A172 (cell line): Measurements from ENCODE around the gene UBAC2. TPM values are rescaled to one million over a fixed set of nuclear protein-coding genes. Genes with fewer than 3 reads are reported as not detected.
"Not testable (repeated sequence)": the region's sequence is repeated elsewhere in the genome, so short reads cannot be mapped to it uniquely, and the experiment has no call there.

Experiments used
- DNase-seq: peaks from one replicate; pipeline ENCODE4 v3.0.0-alpha.2; 2015; ENCODE audit warnings: low spot score
- total RNA-seq: library from RNA; depleted of rRNA; stranded (reverse); fragments of >200 nt; shearing (Covaris generic); gene quantifications from 2 replicates; pipeline ENCODE4 v1.2.3, GENCODE V29; 2014

The UBAC2 gene
- total RNA-seq, 1 experiment from 2014 or later = 42.2 TPM

DNA sequence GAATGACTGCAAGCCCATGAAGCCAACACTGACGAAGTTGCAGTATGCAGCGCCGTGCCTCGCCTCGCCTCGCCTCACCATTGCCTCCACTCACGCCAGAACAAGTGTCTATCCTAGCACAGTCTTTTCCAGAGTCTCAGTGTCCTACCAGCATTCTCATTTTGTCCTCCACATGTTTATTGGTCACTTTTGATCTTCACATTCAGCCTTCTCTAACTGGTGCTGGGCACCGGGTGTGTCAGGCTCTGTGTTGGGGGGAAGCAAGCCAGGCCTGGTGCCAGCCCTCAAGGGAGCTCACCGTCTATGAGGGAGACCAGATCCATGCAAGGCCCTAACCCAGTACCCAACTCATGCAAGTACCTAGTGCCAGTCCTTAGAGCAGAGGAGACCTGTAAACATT is 176.3 kb downstream of the UBAC2 start:
- no peak for DNase-seq

DNA sequence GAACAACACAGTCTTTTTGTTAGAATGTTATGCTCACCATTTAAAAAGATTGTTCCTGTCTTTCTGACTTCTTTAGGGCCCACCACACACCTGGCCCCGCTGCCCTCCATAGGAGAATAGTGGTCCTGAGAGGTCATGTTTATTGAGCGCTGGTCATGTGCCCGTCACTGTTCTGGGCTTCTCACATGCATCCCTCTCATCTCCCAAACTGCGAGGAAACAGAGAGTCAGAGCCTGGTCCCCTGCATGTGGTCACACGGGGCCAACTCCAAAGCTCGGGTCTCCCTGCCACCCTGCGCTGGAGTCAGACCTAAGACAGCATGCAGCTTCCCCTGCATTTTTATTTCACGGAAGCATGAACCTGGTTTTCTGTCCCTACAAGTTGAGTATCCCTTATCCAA is 177.0 kb downstream of the UBAC2 start:
- DNase-seq = no peak

DNA sequence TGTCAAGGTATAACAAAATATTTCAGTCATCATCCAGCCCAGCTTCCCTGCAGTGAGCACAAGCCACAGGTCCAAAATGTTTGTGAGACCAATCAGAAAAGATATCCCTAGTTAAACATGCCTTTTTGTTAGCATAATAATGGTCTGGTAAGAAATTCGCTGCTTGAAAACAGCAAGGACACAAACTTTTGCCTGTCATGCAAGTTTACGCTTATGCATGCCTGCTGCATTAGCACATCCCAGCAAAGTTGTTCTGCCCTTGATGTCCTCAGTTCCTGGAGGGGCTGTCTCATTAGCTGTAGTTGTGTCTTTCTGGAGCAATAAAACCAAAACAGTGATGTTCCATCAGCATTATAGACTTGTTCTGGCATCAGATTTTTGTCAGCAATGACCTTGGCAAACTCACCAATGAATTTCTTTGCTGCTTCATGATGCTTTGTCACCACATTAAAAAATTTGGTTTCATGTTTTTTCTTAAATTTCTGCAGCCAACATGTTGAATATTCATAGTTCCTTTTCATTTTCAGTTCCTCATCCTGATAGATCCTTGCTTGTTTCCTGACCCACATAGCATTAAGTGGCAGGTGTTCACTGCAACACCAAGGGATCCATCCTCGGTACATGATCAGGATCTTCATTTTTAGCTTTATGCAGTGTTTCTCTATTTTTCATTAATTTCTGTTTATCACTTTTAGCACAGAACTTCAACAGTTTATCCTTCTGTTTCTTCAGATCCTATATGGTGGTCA is 178.5 kb downstream of the UBAC2 start:
- DNase-seq = no peak

DNA sequence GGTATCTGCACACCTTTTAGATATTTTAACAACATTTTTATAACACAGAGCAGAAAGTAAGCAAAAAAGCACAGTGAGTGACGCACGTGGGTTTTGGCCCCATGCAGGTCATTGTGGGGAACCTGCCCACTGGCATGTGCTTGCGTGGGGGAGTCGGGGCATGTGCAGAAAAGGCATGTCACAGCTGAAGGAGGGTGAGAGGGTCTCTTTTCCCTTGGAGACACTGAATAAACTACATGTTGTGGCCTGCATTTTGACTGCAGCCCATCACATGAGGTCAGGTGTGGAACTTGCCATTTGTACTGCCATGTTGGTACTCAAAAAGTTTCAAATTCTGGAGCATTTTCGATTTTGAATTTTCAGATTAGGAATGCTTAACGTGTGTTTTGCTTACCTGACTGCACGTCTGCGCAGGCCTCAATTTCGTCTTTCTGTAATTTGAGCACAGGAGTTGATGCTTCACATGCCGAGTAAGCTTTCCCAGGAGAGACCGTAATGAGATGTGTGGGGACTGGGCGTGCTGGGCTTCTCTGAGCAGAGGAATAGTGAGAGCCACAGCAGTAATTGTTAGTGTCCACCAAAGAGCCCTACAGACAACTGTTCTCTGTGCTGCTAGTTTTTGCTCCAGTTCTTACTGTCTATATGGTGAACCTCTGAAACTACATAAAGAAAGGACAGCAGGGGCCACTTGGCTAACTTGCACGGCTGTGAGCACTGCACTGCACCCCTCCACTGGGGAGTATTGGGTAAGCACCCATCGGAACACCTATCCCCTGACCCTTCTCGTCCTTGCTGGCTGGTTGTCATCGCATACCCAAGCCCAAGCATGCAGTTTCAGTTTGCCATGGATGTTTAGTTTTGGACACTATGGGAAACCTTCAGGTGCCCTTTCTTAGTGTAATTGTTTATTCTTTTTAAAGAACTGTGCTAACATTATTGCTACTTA is 179.5 kb downstream of the UBAC2 start:
- DNase-seq = no peak

- no peak for DNase-seq
Observed at GRCh38 chr13:99380921-99381645, 180.4 kb downstream of the UBAC2 start.

DNA sequence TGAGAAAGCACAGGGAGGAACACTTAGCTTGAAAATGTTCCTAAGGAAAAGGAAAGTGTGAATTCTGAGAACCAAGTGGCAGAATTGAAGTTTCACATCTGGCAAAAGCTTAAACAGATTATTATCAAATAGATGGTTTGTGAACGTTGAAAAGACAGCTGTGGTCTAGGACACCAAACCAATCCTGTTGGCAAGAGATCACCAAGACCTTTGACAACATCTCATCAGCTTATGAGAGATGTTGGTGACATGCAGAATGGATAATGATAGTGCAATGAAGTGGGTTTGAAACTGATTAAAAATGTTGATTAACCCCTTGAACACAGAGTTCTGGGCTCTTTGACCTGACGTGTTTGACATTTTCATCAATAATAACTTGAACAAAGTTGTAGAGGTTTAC is 181.1 kb downstream of the UBAC2 start:
- DNase-seq = no peak

- DNase-seq = no peak
Observed at GRCh38 chr13:99382428-99383133, 181.9 kb downstream of the UBAC2 start.

DNA sequence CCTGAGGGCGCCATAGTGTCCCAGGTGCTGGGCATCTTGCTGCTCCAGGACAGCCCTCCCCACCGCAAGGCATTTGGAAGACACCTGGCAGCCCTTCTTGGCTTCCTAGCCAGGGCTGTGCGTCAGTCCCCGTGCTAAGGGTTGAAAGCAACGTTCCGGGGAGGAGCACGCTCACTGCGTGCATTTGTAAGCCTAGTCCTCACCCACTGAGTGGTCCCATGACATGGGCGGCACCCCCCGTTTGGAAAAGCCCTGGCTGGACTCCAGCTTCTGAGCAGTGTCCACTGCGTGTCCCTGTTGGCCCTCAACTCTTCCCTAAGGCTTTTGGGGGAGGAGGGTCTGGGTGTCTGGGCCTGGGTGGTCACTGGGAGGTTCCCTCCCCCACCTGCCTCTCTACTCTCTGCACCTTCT is 182.9 kb downstream of the UBAC2 start:
- no peak for DNase-seq

- no peak for DNase-seq
Observed at GRCh38 chr13:99383946-99384345, 183.3 kb downstream of the UBAC2 start.

GRCh38 chr13:99384468-99384867 is 183.8 kb downstream of the UBAC2 start:
- DNase-seq = no peak

DNA sequence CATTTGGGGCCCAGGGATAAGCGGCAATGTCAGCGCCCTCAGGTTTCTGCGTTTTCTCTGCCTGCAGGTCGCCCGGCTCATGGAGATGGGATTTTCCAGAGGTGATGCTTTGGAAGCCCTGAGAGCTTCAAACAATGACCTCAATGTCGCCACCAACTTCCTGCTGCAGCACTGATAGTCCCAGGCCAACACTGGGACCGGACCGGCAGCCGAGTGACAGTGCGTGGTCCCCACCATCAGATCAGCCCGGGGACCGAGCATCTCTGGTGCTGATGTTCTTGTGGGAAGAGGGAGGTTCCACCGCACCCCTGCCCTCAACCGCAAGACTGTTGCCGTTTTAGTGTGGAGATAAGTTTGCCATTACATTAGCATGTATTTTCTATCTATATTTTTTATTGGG is 184.5 kb downstream of the UBAC2 start:
- DNase-seq = no peak

DNA sequence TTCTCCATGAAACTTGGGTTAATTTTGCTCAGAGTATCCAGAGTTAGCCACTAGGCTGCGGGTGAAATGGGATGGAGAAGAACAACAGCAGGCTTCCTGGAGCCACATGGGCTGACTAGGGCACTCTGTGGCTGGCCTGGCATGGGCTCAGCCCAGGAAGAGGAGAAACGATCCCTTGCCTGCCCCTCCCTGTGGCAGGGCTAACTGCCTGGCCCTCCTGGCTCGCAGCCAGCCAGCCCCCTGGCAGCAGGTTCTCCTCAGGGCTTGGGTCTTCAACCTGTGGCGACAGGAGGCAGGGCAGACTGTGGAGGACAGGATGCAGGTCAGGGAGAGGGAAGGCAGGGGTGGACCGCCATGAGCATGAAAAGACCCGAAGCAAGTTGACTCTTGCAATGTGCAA is 185.3 kb downstream of the UBAC2 start:
- DNase-seq = no peak

DNA sequence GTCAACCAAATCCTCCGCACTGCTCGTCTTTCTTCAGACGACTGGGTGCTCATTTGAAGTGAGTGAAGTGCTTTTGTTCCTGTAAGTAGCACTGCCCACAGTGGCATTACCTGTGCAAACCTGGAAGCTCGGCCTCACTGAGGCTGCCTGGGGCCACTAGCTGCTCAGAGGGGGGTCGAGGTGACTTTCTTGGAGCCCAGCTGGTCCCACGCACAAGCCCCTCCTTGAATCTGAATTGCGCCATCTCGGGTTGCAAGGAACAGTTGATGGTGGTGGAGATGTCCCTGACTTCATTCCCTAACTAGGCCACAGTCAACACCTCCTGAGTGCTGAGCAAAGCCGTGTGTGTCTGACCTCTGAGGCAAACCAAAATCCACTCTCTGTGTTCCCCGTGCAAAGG is 185.8 kb downstream of the UBAC2 start:
- DNase-seq = no peak

- peak; percentile 37 for DNase-seq
Observed at GRCh38 chr13:99386911-99387788, 186.5 kb downstream of the UBAC2 start.

DNA sequence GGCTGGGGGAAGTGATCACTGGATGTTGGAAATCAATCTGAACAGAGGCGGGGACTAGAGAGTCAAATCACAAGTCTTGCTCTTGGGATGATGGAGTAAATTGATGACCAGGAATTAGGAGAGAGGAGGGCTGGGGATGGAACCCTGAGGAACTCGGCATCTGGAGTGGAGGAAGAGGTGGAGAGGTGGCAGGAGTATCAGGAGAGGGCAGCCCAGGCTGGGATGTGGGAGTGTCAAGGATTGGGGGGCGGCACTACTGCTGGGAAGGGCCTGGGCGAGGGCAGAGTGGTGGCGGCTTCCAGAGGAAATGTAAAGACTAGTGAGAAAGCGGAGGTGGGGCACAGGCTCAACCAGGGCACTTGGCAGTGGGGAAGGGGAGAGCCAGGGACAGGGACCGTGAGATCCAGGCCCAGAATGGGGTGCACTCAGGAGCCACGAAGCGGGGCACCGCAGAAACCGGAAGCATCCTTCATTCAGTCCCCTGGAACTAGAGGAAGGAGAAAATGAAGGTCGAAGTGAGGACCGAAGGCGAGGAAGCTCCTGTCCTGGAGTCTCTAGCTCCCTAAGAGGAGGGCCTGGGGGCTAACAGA is 187.8 kb downstream of the UBAC2 start:
- DNase-seq = no peak

DNA sequence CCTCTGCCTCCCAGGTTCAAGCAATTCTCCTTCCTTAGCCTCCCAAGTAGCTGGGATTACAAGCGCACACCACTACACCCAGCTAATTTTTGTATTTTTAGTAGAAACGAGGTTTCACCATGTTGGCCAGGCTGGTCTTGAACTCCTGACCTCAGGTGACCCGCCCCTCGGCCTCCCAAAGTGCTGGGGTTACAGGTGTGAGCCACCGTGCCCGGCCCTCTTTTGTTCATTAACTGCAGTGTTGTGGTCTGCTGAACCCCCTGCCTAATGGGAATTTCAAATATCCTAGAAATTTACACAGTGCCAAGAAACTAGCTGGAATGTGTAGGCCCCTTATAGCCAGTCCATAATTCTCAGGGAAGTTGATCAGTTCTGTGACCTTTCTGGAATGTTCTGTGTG is 188.4 kb downstream of the UBAC2 start:
- not testable (repeated sequence) for DNase-seq

DNA sequence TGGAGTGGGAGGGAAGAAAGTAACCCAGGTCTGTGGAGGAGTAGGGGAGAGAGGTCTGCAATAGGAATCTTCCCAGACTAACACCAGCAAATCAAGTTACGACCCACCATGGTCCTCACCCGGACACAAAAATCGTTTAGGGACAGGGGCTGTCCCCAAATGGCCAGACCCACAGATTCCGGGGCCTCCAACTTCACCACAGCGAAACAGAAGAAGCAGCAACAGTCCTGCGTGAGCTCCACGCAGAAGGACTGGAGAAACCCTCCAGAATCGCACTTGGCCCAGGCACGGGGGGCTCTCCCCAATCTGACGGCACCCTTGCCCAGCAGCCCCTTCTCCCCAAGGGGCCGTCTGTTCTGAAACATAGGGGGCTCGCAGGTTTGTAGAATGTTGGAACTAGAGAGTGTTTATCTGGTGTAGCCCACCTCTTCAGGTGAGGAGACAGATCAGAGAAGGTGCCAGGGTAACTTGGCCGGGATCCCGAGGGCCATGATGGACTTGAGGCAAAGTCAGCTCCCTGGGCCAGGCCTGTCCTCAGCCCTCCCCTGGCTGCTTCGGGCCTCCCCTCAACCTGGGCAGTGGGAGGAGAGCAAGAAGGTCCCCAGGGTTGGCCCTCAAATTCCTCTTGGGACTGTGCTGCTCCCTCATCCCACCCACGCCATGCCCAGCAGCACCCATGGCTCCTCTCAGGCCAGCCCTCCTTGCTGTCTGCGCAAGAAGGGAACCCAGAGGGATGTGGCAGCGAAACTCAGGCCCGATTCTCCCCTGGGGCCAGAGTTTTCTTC is 189.1 kb downstream of the UBAC2 start:
- no peak for DNase-seq

DNA sequence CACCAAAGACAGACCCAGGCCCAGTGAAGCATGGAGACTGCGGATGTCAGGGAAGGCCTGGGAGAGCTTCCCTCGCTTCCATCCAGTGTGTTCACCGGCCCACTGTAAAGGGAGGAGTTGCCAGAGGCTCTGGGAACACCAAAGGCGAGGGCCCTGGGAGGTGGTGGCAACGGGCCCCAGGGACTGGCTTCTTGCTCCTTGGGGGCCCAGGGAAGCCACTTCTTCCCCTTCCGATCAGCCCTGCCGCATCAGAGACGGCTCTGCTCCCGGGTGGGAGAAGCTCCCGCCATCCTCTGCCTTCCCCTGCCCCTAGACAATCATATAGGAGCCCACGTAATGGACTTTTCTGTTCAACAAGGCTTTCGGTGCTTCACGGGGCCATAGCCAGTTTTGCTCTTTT is 189.9 kb downstream of the UBAC2 start:
- no peak for DNase-seq

GRCh38 chr13:99391781-99392469 is 191.3 kb downstream of the UBAC2 start:
- no peak for DNase-seq
